NB4 (cell line): ENCODE results near the gene RAPGEF6.

Source experiments
- MYC ChIP-seq: IDR thresholded peaks from 2 replicates; pipeline ENCODE4 v1.6.1; 2011; ENCODE audit warnings: low read depth, low read length
- POLR2A ChIP-seq: IDR thresholded peaks from 2 replicates; pipeline ENCODE4 v1.6.1; 2011; ENCODE audit warnings: mild to moderate bottlenecking; ENCODE audit not compliant: insufficient read length; ENCODE audit errors: extremely low read depth
- TF ChIP-seq, protein P1 (sequence below): IDR thresholded peaks from one replicate; pipeline ENCODE4 v1.5.1; 2012; ENCODE audit warnings: low read depth, low read length

DNA sequence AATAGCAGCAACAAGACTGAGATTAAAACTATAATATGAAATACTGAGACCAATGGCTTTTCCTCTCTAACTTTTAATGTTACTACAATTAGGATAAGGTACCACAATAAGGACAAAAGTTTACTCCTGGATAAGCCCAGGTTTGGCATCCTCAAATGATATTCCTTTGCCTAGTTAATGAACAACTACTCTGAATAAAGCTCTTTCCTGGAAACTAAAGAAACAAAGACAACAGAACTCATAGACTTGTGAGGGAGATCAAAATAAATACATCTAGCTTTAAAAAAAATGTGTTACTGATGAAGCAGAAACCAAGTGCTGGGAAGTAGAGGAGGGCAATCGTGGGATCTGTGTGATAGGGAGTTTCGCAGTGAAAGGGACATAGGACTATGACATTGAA lies 19.3 kb upstream of the RAPGEF6 start:
- no peak for TF ChIP-seq POLR2A
- TF ChIP-seq, protein P1, sequence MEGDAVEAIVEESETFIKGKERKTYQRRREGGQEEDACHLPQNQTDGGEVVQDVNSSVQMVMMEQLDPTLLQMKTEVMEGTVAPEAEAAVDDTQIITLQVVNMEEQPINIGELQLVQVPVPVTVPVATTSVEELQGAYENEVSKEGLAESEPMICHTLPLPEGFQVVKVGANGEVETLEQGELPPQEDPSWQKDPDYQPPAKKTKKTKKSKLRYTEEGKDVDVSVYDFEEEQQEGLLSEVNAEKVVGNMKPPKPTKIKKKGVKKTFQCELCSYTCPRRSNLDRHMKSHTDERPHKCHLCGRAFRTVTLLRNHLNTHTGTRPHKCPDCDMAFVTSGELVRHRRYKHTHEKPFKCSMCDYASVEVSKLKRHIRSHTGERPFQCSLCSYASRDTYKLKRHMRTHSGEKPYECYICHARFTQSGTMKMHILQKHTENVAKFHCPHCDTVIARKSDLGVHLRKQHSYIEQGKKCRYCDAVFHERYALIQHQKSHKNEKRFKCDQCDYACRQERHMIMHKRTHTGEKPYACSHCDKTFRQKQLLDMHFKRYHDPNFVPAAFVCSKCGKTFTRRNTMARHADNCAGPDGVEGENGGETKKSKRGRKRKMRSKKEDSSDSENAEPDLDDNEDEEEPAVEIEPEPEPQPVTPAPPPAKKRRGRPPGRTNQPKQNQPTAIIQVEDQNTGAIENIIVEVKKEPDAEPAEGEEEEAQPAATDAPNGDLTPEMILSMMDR = no peak
- no peak for TF ChIP-seq MYC
